Measurements from ENCODE around the gene CDH24. TPM values are rescaled to one million over a fixed set of nuclear protein-coding genes. Genes with fewer than 3 reads are reported as not detected.

Gene CDH24
- total RNA-seq, 2 experiments from 2014 or later: 0.51 to 1.5 TPM

- intact Hi-C loops (cut with micrococcal nuclease; ENCODE audit: unreplicated experiment): loop anchor here (5.0 kb wide), 3 partner anchors 137 to 452 kb away; partner anchors contain the start of genes LRP10 and PPP1R3E
- H3K36me3 ChIP-seq (ENCODE audit: insufficient read depth, low read length): no peaks in the 10 kb centered on the region
- H3K27ac ChIP-seq (ENCODE audit: low read depth, low read length, poor library complexity, severe bottlenecking): peak overlapping the region; percentile 82
- no peaks in the 10 kb centered on the region for H3K9me3 ChIP-seq (ENCODE audit: low read length)
- DNase-seq (ENCODE audit: low spot score): peak; percentile 61
- ChIA-PET CTCF (ENCODE audit: unreplicated experiment) (interaction anchor here (0.8 to 1.0 kb wide), 2 partner anchors 23 to 49 kb away, joined by 3 to 4 read pairs; no protein-coding TSS in a partner anchor), POLR2A (interaction anchor here (0.7 to 3.6 kb wide), 4 partner anchors 13 to 136 kb away, joined by 3 to 41 read pairs (median 4); no protein-coding TSS in a partner anchor)
- peak overlapping the region; percentile 100 for H3K4me2 ChIP-seq (ENCODE audit: low read length)
- BruUV-seq (replicated peaks): no TSS peak
- peaks cover 32% of the 10 kb centered on the region; the same call in 1 of the 2 replicates for H3K79me2 ChIP-seq (ENCODE audit: insufficient read depth, low read depth, low read length)
- no peaks in the 10 kb centered on the region for H4K20me1 ChIP-seq (ENCODE audit: insufficient read depth, low read length)
- TF ChIP-seq, protein P1, sequence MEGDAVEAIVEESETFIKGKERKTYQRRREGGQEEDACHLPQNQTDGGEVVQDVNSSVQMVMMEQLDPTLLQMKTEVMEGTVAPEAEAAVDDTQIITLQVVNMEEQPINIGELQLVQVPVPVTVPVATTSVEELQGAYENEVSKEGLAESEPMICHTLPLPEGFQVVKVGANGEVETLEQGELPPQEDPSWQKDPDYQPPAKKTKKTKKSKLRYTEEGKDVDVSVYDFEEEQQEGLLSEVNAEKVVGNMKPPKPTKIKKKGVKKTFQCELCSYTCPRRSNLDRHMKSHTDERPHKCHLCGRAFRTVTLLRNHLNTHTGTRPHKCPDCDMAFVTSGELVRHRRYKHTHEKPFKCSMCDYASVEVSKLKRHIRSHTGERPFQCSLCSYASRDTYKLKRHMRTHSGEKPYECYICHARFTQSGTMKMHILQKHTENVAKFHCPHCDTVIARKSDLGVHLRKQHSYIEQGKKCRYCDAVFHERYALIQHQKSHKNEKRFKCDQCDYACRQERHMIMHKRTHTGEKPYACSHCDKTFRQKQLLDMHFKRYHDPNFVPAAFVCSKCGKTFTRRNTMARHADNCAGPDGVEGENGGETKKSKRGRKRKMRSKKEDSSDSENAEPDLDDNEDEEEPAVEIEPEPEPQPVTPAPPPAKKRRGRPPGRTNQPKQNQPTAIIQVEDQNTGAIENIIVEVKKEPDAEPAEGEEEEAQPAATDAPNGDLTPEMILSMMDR (conservative IDR thresholded peaks at IDR 0.05; ENCODE audit: low read length): no peak
- TF ChIP-seq EZH2phosphoT487 (IDR thresholded peaks at IDR 0.05; ENCODE audit: borderline replicate concordance, low read depth, low read length): no peak
- peak overlapping the region; percentile 39; the same call in 1 of the 2 replicates for H2AFZ ChIP-seq (ENCODE audit: low read length)
- no peaks in the 10 kb centered on the region for H3K9me2 ChIP-seq (ENCODE audit: insufficient read depth, low read length)
- H3K4me1 ChIP-seq (ENCODE audit: insufficient read depth, low read length, poor library complexity, severe bottlenecking): peaks cover 44% of the 10 kb centered on the region
- H3K4me3 ChIP-seq (ENCODE audit: low read depth, low read length, poor library complexity, severe bottlenecking): peak overlapping the region; percentile 68
Measured at GRCh38 chr14:23008831-23009230, 48.5 kb downstream of the CDH24 start.

GRCh38 chr14:23006544-23007419 is 50.5 kb downstream of the CDH24 start:
- POLR2A ChIA-PET: interaction anchor here (0.6 to 3.6 kb wide), 26 partner anchors 8 to 1619 kb away, joined by 3 to 41 read pairs (median 5); partner anchors contain the start of genes ACIN1, C14orf119, HAUS4 and OXA1L
- H3K9me3 ChIP-seq (ENCODE audit: low read length): no peaks in the 10 kb centered on the region
- no peaks in the 10 kb centered on the region for H3K9me2 ChIP-seq (ENCODE audit: insufficient read depth, low read length)
- BruUV-seq (replicated peaks): no TSS peak
- peak overlapping the region; percentile 90 for H2AFZ ChIP-seq (ENCODE audit: low read length)
- intact Hi-C loops (cut with micrococcal nuclease; ENCODE audit: unreplicated experiment): loop anchor here (1.0 to 5.0 kb wide), 6 partner anchors 29 to 449 kb away; partner anchors contain the start of genes LRP10, PPP1R3E and PRMT5
- H3K79me2 ChIP-seq (ENCODE audit: insufficient read depth, low read depth, low read length): peaks cover 32% of the 10 kb centered on the region; the same call in 1 of the 2 replicates
- peak overlapping the region; percentile 82 for H3K27ac ChIP-seq (ENCODE audit: low read depth, low read length, poor library complexity, severe bottlenecking)
- H4K20me1 ChIP-seq (ENCODE audit: insufficient read depth, low read length): no peaks in the 10 kb centered on the region
- H3K36me3 ChIP-seq (ENCODE audit: insufficient read depth, low read length): no peaks in the 10 kb centered on the region
- CTCF ChIA-PET (ENCODE audit: unreplicated experiment): interaction anchor here (0.6 to 2.2 kb wide), 9 partner anchors 9 to 417 kb away, joined by 3 to 16 read pairs (median 4); partner anchors contain the start of genes OXA1L and RBM23
- TF ChIP-seq, protein P1 (conservative IDR thresholded peaks at IDR 0.05; ENCODE audit: low read length): peak; percentile 47
- no peak for TF ChIP-seq EZH2phosphoT487 (IDR thresholded peaks at IDR 0.05; ENCODE audit: borderline replicate concordance, low read depth, low read length)
- peak overlapping the region; percentile 100 for H3K4me2 ChIP-seq (ENCODE audit: low read length)
- peaks cover 44% of the 10 kb centered on the region for H3K4me1 ChIP-seq (ENCODE audit: insufficient read depth, low read length, poor library complexity, severe bottlenecking)
- peak; percentile 98 for DNase-seq (ENCODE audit: low spot score)
- H3K4me3 ChIP-seq (ENCODE audit: low read depth, low read length, poor library complexity, severe bottlenecking): peak overlapping the region; percentile 80

All from OCI-LY7 (cell line).